Breast epithelium (tissue), 3 donors: ENCODE results near the gene TANC1.

Experiments
- POLR2AphosphoS5 ChIP-seq, 3 donors: sonication (generic); formaldehyde crosslinking; IDR thresholded peaks; one replicate each; pipeline ENCODE4 v1.6.1; 2017; ENCODE audit warnings: antibody characterized with exemption in 3 of 3
- TF ChIP-seq, protein P1 (sequence below), 3 donors: fragments of 450-650 bp; IDR thresholded peaks; one replicate each; pipeline ENCODE4 v1.5.1; 2016 to 2017; ENCODE audit warnings: antibody characterized with exemption in 3 of 3, mild to moderate bottlenecking in 3 of 3, moderate library complexity in 3 of 3

DNA sequence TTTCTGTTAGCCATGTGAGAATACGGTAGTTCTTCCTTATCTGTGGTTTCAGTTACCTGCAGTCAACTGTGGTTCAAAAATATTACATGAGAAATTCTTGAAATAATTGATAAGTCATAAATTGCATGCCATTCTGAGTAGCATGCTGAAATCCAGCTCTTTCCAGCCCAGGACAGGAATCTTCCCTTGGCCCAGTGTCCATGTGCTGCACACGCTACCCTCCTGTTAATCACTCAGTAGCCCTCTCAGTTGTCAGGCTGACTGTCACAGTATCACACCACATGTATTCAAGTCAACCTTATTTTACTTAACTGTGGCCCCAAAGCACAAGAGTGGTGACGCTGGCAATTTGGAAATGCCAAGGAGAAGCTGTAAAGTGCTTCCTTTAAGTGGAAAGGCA, 141.1 kb downstream of the TANC1 start:
- no peak for TF ChIP-seq POLR2AphosphoS5 (IDR thresholded peaks at IDR 0.05)
- TF ChIP-seq, protein P1, sequence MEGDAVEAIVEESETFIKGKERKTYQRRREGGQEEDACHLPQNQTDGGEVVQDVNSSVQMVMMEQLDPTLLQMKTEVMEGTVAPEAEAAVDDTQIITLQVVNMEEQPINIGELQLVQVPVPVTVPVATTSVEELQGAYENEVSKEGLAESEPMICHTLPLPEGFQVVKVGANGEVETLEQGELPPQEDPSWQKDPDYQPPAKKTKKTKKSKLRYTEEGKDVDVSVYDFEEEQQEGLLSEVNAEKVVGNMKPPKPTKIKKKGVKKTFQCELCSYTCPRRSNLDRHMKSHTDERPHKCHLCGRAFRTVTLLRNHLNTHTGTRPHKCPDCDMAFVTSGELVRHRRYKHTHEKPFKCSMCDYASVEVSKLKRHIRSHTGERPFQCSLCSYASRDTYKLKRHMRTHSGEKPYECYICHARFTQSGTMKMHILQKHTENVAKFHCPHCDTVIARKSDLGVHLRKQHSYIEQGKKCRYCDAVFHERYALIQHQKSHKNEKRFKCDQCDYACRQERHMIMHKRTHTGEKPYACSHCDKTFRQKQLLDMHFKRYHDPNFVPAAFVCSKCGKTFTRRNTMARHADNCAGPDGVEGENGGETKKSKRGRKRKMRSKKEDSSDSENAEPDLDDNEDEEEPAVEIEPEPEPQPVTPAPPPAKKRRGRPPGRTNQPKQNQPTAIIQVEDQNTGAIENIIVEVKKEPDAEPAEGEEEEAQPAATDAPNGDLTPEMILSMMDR (IDR thresholded peaks at IDR 0.05): no peak
